H1 (cell line): ENCODE measurements around the gene ITGA11. TPM values are rescaled to one million over a fixed set of nuclear protein-coding genes. Genes with fewer than 3 reads are reported as not detected.

Experiments used
- JUND ChIP-seq: IDR thresholded peaks from 2 replicates; pipeline ENCODE4 v1.6.1; 2011; ENCODE audit warnings: mild to moderate bottlenecking, improper control_type of control experiment, low read length
- KDM1A ChIP-seq: fragments of 200-600, 300-600 bp; sonication (generic); IDR thresholded peaks from 2 replicates; pipeline ENCODE4 v1.7.1; 2016; ENCODE audit warnings: mild to moderate bottlenecking, low read length, borderline replicate concordance
- PHF8 ChIP-seq: fragments of 200-600 bp; sonication (generic); conservative IDR thresholded peaks from 2 replicates; pipeline ENCODE4 v1.7.1; 2012; ENCODE audit warnings: low read depth, mild to moderate bottlenecking, inconsistent platforms, low read length, moderate library complexity
- TEAD4 ChIP-seq: IDR thresholded peaks from 2 replicates; pipeline ENCODE4 v1.6.1; 2012; ENCODE audit warnings: low read depth, low read length, inconsistent platforms, mixed read lengths
- polyA plus RNA-seq, 7 experiments: library from polyadenylated mRNA; depleted of rRNA in 3 of 7; stranded (reverse) in 5 of 7; unstranded in 2 of 7; fragments of >200 nt in 5 of 7; fragments of 200-250 nt in 2 of 7; gene quantifications; 1 replicate in 5 of 7; 2 replicates in 1 of 7; 4 replicates in 1 of 7; pipeline versions ENCODE4 v1.2.1 to v1.2.3, GENCODE V29; 2011 to 2013; ENCODE audit warnings: missing spikeins in 2 of 7, mixed read lengths in 2 of 7
- total RNA-seq: library from RNA; stranded (reverse); fragmentation: NEBNext Ultra II Directional; extraction: Animal tissue kit (Norgen Biotek cat#: 25700); gene quantifications from 2 replicates; pipeline ENCODE4 v1.2.1, GENCODE V29; 2021

ITGA11 gene
- total and polyA plus RNA-seq, 2 of the 8 experiments (the other 6 are each of a cell fraction or from before 2014, with no cell fraction given), result 0.05 to 0.06 TPM

- TF ChIP-seq JUND (no peak), PHF8 (no peak), KDM1A (no peak), TEAD4 (no peak)
These were observed 52.8 kb downstream of the ITGA11 start (continued) for GRCh38 chr15:68379058-68379758.
